ENCODE data around the gene TSPAN18.

Gene TSPAN18

DNA sequence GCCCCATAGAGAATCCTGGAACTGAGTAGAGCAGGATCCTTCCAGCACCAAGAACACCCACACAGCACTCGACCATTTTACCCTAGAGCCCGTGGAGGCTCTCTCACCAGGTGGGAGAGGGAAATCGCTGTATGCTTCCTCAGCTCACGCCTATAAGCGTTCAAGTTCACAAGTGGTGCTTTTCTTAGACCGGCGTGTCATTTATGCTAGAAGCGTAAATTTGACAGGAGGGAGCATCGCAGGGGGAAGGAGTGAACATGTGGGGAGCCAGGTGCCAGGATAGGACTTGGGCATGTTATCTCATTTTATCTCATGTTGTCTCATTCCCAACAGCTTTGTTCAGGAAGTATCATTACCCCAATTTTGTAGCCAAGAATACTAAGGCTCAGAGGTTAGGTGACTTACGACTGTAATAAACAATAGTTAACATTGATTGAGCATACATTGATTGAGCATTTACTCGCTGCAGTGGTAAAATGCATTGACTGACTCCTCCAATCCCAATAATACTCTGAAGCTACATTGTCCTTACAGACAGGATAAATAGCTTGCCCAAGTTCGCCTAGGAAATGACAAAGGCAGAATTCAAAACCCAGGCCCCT lies 243.0 kb downstream of the TSPAN18 start:
- no peak for DNase-seq

DNA sequence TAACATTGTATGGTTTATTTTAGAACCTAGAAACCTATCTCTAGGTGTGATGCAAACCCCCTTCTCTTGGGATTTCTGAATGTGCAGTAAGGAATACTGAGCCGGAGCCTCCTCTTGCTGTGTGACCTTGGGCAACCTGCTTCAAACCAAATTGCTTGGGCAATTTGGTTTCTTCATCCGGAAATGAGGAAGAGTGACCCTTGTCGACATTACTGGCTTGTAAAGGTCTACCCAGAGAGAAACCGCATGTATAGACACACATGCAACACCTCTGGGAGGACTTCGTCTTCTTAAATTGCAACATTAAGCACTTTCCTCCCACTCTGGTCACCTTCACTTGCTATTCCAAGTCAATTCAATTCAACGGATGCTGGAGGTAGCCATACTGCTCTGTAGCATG lies 243.5 kb downstream of the TSPAN18 start:
- DNase-seq = no peak

DNA sequence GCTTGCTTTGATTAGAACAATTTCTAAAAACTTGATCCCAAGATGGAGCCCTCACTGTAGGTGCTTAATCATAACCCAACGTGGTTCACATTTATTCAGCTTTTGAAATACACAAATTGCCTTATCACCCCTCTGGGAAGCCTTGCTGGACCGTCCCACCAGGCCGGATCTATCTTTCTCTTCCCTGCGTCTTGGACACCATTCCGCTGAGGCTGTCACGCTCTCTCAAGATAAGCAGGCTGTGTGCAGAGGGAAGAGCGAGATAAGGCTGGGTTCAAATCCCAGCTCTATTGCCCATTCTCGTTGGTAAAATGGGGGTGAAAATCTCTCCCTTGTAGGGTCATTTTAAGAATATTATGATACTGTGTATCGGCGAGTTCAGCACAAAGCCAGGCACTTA lies 244.4 kb downstream of the TSPAN18 start:
- no peak for DNase-seq

DNA sequence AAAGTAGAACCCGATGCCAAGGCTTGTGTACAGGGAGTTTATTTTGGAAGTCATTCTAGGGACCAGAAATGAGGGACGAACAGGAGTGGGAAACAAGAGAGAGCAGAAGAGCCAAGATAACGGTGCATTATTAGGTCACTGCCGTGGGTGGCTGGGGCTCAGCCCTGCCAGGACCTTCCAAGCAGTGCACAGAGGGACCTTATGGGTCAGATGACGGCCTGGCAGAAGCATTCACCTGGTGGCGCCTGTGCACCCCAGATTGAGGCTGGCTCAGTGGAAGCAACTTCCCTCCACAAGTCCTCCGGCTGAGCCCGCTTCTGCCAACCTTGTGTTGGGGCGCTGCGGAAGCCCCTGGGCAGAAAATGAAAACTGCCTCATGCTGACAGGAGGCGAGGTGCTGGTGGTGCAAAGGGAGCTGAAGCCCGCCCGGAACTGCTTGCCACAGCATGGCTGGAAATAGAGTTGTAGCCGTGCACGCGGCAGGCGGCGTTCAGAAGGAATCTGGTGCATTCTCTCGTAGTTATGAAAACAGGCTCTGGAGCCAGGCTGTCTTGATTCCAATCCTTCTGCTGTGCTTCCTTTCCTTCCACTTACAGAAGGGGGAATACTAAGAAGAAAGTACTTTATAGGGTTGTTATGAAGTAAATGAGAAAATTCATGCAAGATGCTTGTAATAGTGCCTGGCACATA lies 246.1 kb downstream of the TSPAN18 start:
- no peak for DNase-seq

DNA sequence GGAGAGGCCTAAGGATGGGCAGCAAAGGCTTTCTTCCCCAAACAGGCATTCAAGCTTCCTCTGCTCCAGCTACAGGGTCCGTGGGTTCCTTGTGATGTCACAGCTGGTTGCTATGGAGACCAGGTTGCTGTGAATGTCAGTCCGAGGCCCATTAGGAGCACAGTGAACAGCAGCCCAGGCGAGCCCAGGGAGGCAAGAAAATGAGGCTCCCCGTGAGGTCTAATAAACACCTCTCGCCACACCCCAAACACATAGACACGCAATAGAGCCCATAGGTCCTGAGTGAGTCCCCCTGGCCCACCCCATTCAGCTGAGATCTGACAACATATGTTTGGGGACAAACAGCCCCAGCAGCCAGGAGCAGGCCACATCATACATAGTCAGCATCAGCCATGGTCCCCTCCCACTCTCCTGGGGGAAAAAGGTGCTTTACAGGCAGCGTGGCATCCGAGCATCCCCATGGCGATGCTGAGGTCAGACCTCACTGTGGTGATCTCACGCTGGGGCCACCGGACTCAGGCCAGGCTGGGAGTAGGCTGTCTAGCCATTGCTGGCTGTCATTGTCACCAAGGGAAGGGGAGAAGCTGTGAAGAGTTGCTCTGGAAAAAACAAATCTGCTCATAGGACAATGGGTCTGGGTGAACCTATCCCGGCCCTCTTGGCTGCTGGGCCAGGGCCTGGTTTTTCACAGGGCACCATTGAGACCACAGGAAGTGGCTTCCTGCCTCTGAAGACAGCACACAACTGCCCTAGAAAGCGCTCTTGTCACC lies 247.1 kb downstream of the TSPAN18 start:
- DNase-seq = no peak

DNA sequence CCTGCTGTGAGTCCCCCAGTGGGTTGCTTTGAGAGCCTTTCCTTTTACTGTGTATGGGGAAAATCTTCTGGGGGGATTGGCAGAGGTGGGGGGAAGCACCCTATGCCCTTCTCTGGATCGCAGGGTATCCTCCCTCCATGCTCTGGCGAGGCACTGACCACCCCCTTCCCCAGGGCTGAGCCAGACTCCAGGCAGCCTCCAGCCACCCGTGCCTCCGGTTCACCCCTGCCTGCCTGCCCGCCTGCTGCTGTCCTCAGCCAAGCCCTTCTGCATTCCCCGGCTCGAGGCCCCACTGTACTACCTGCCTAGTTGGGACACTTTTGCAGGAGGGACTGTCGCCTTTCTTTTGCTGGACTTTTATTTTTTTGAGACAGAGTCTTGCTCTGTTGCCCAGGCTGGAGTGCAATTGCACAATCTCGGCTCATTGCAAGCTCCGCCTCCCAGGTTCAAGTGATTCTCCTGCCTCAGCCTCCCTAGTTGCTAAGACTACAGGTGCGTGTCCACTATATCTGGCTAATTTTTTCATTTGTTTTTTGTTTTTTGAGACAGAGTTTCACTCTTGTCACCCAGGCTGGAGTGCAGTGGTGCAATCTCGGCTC lies 247.7 kb downstream of the TSPAN18 start:
- DNase-seq = no peak

DNA sequence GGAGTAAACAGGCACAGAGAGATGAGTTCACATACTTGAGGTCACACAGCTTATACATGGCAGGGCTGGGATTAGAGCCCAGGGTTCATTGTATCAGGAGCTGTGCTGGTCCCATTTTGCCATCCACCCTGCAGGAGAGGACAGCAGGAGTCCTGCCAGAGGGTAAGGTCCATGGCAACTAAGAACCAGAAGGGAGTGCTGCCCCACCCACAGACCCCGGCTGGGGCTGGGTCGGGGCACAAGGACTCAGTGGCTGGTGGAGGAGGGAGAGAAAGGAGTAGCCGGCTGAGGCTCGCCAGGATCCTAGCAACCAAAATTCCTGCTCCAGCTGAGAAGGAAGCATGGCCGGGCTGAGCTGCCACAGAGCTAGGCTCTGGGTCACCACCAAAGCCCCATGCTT lies 249.8 kb downstream of the TSPAN18 start:
- DNase-seq = no peak

DNA sequence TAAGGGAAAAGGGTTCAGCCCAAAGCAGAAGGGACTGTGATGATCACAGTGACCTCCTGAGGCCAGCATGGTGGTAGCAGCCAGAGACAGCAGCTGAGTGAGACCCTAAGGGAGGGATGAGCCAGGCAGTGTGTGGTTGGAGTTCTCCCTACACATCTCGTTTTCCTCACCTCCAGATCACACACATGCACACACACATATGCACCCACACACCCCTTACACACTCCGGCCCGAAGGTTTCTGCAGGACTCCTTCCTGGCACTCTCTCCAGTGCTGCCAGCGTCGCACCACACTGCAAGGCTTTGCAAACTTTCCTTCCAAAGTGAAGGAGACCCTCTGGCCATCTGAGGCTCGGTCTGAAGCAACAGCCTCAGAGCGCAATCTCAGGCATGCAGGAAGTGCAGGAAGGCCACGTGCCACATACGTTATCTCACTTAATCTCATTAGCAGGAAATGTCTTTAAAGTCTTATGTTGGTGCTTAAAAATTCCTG lies 250.8 kb downstream of the TSPAN18 start:
- no peak for DNase-seq

DNA sequence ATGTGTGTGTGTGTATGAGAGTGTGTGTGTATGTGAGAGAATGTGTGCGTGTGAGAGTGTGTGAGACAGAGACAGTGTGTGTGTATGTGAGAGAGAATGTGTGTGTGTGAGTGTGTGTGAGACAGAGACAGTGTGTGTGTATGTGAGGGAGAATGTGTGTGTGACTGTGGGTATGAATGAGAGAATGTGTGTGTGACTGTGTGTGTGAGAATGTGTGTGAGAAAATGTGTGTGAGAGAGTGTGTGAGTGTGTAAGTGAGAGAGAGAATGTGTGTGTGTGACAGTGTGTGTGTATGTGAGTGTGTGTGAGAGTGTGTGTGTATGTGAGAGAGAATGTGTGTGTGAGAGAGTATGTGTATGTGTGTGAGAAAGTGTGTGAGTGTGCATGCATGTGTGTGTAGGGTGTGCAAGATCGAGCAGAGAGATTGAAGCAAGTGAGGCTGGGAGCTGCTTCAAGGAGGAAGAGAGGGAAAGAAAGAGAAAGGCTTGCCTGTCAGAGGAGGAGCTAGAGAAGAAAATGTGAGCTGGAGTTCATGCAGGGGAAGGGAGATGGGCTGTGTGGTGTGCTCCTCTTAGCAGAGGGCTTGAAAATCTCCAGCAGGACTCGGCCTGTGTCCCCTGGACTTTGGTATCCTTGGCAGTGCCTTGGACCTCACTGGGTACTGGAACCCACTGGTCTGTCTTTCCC lies 251.7 kb downstream of the TSPAN18 start:
- DNase-seq = no peak

DNA sequence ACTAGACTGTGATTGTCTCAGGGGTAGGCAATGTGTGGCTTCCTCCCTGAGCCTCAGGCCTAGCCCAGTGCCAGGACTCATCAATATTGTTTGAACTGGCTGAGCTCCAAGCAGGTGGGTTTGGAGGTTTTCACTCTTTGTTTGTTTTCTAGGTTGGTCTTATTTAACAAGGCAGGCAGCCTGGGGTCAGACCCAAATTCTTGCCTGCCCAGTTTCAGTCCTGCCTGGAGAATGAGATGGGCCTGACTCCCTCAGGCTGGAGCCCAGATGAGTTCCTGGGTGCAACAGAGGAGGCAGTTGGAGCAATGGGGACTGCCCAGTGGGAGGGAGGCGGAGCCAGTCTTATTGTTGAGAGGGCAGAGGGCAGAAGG lies 252.2 kb downstream of the TSPAN18 start:
- DNase-seq = no peak

DNA sequence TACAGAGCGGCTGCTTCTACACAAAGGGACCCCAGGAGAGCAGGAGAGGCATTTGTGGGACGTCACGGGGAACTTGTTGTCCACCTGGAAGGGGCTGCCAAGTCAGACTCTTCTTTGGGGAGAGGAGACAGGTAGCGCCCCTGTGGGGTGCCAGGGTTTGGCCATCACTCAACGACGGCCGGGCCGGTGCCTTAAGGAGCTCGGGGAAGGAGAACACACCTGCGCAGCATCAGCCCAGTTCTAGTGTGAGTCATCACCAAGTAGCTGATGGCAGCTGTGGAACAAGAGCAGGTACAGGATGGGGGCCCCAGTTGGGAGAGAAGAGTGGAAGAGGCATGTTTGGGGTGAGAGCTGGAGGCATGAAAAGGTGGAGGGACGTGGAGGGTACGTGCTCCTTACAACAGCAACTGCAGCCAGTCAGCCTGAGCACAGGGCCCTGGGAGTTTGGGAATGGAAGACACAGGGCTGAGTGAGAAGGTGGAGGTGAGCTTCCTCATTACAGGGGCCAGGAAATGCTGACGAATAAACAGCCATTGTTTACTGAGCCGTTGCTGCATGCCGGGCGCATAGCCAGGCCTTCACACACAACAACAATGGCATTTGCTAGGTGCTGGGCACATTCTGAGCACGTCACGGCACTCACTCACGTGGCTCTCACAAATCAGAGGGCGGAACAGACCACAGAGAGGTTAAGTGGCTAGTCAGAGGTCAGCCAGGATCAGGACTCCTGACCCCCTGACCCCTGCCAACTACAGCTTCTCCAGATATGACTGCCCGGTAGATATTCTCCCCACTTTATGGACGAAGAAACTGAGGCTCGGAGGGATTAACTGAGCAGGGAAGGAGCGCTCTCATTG lies 253.0 kb downstream of the TSPAN18 start:
- DNase-seq = no peak

DNA sequence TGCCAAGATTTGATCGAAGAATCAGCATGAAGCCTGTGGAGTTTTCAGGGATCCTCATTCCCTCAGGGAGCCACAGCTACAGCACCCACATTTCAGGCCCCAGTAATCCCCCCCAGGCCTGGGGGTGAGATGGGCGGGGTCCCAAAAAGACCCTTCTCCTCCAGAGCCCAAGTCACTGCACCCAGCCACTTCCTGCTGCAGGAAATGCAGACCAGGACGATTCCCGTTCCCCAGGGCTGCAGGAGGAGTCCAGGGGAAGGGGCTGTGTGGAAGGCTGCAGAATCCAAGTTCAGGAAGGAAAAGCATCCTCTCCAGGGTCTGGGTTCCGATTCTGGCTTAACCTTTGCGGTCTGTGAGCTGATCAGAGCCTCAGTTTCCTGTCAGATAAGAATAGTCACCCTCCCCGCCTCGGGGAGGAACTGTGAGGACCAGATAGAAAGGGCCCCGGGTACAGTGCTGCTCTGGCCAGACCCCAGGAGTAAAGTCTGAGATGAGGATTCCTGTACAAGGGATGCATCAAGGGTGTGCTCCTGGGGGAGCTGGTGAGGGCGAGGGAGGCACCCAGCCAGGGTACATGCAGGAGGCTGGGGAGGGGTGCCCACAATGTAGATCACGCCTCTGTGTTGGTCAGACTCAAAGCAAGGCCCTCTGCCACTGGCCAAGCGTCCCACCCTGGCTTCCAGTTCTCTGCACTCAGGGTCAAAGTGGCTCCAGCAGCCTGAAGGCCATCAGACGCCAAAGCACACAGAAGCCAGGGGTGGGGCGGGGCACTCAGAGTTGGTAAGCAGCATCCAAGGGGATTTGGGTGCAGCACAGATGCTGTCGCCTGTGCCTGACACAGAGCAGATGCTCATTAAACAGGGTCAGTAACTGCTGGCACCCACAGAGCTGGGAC lies 254.0 kb downstream of the TSPAN18 start:
- DNase-seq = no peak

Measured in femur (tissue), 1 donor.